Activated gamma-delta T cell treated with anti-CD3 and anti-CD28 coated beads, Interleukin-2, amount 50 U/mL, for 16 hours (primary cell): ENCODE results near the gene SOBP.

ENCODE experiments used
- DNase-seq: peaks from one replicate; pipeline ENCODE4 v3.0.0-alpha.2; 2020; ENCODE audit warnings: low read depth

SOBP gene

DNA sequence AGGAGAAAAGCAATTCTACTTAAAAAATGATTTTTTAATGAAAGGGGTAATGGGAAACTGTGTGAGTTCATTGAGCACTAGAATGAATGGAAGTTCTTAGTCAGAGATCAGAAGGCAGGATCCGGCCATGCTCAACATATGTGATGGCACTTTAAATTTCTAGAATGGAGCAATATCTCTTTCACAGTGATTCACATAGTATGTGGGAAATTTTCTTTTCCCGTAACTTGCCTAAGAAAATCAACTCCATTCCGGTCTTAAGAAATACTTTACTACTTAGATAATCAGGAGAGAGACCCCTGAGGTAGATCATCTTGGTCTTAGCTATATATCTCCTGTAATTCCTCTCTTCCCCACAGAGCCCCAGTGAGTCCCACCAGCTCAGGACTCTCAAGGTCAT, 202.4 kb downstream of the SOBP start:
- no peak for DNase-seq

DNA sequence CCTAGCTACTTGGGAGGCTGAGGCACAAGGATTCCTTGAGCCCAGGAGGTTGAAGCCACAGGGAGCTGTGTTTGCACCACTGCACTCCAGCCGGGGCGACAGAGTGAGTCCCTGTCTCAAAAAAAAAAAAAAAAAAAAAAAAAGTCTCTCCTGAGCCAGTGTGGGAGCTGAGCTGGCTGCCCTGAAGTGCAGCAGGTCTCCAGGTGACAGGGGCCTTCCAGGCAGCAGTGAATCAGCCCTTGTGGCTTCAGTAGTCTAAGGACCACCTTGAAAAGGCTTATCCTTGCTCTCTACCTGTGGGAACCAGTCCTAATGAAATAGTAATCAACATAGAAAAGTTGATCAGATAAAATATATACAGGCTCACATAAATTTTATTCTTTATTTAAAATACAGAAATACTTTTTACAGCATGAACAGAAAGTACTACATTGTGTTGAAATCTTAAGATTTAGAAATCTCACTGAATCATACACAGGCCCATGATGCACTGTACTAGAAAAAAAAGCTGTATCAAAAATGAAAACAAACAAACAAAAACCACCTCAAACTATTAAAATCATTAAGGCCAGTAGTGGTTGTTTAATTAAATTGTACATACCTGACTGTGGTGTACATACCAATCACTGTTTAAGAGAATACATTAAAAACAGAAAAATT, 205.3 kb downstream of the SOBP start:
- DNase-seq = no peak

DNA sequence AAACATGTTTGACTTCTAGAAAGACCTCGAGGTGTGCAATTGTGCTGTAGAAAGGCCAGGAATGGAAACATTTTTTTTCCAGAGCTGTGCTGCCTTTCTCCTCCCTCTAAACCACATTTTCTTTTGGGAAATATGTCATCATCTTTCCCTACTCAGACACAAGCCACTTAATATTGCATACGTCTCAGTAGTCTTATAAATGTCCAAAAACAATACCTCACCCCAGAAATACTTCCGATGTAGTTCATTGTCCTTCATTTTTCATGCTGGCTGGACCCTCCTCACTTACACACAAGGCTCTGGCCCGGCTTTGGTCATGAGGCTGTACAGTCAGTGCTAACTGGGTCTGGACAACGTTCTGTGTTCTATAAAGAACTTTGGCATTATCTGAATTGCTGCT, 207.8 kb downstream of the SOBP start:
- no peak for DNase-seq

DNA sequence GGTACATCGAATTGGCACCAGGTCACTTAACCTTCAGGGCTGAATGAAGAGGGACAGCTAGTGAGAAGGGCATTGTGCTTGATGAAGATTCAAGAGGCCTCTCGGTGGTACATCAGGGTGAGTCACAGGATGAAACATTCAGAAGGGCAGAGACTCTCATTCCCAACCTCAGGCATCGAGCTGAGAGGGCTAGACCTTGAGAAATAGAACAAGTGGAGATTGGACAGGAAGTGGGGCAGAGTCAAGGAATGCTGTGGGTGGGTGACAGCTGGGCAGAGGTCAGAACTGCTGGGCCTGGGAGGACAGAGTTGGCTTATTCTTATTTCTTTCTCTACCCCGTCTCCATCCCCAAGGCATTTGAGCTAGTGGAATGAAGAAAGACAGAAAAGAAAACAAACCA, 208.2 kb downstream of the SOBP start:
- DNase-seq = no peak

DNA sequence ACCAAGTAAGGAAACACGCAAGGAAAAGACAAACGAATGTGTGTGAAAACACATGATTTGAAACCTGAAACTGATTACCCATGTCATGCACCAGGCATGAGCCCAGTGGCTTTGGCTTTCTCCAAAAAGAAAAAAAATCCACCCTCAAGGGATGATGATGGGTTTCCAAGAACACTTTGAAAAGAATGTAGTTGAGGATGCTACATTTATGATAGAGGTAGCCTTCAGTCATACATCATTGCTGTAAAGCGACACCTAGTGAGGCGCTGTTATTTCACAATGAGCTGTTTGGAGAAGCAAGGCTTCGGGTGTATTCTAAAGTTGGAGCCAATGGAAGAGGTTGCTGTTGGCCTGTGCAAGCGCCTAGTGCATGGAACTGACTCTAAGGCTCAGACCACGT, 209.3 kb downstream of the SOBP start:
- no peak for DNase-seq

DNA sequence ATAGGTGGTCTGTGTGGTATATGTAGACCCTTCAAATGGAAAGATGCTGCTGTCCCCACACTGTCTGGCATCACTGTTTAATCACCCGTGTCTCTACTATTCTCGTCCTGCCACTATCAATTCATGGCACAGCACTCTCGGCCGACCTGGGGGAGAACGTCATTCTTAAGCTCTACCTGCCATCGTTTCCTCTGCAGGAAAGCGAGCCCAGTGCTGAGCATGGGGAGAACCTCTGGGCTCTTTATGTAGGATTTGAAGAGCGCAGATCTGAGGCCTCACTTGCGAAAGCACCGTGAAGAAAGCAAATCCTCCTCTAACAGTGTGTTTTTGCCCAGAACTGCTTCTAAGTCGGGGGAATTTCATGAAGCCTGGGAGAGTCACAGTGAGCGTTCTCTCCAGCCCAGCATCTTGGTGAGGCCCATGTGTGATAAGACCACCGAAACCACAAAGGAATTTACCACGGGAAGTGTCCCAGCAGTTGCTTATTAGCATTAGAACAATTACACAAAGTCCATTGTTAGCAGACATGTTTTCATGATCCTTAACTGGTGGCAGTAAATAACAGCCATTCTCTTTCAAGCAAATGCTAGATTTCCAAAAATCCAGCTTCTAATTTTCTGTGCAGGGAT, 209.9 kb downstream of the SOBP start:
- DNase-seq = no peak

DNA sequence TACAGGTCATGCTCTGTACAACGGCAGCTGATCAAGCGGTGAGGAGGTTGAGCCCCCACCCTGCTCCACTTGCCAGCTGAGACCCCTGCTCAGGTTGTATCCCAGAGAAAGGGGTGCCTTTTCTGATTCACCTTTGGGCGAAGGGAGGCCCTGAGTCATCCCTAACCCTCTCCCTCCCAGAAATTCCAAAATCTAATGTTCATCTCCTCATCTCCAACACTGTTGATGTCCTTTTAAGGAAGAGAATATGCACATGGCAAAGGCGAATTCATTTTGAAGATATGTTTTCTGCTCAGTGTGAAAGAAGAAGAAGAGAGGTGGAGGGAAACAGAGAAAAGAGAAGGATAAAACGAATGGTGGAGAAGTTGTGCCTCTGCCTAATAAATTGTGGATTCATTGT, 213.7 kb downstream of the SOBP start:
- DNase-seq = no peak

DNA sequence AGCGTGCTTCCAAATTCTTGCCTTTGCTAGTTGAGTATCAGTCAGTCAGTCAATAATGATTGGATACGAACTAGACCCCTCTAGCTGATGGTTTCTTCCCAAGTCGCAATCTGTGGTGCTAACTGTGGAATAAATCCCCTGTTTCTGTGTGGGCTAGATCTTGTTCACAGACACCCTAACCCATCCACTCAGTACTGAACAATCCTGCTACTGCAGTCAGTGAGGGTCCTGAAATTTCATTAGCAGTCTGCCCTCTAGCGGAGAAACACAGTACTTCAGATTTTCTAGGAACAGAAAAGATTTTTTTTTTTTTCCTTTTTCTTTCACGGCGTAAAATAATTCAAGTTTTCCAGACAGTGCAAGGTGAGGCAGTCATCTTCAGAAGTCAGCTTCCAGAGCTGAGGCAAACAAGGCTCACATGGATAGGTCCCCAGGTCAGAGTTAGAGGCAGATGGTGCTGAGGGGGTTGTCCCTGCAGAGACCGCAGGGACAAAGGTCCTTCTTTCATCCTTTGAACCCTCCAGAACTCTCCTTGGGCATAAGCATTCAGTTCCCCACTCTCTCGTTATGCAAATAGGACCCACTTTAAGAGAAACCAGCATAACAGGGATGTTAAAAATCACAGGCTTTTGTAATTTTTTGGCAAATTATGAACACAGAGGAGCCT, 214.6 kb downstream of the SOBP start:
- no peak for DNase-seq

DNA sequence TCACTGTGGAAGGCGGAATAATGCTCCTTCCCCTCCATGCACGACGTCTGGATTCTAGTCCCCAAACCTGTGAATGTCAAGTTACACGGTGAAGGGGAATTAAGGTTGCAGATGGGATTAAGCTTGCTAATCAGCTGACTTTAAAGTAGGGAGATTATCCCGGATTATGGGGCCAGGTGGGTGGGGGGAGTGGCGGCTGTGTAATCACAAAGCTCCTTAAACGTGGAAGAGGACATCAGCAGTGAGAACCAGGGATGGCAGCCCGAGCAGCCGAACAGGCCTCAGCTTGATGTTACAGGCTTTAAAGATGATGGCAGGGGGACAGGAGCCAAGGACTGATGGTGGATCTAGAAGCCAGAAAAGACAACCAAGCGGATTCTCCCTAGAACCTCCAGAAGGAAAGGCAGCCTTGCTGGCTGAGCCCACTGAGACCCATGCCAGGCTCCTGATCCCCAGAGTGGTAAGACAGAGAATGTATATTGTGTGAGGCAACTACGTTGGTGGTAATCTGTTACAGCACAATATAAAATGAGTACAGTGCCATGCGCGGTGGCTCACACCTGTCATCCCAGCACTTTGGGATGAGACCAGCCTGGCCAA, 216.7 kb downstream of the SOBP start:
- DNase-seq = no peak

DNA sequence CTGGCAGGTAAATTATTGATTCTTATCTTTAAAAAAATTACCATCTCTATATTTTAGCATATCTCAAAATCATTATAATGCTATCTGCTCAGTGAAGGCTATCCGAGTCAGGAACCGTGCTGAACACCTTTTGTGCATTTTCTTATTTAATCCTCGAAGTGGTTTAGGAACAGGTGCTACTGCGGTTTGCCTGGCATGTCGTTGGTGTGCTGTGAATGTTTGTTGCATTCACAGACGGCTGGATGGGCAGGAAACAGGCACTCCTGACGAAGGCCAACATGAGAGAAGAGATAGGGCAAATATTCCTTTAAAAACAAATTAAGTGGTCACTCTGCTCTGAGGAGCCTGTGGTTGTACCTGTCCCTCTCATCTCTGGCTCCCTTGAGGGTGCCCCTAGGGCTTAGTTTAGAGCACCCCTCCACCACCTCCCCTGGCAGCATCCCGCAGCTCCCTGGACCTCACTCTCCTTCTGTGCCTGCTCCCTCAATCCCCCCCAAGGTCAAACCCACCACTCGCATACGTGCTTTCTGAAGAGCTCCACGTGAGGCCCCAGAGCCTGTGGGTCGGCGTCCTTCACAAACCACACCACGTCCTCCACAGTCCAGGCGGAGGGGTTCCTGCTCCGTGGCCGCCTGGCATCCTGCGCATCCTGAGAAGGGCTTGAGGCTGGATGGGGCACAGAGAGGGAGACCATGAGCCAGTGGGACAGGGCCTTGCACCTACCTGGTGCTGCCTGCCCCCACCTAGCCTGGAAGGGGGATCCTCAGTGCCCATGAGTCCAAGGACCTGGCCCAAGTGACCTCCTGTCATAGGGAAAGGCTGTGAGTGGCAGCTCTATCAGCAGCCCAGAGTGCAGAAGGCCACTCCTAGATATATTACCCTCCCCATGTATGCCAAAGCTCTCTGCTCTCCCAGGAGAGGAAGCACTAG, 217.7 kb downstream of the SOBP start:
- DNase-seq = no peak

DNA sequence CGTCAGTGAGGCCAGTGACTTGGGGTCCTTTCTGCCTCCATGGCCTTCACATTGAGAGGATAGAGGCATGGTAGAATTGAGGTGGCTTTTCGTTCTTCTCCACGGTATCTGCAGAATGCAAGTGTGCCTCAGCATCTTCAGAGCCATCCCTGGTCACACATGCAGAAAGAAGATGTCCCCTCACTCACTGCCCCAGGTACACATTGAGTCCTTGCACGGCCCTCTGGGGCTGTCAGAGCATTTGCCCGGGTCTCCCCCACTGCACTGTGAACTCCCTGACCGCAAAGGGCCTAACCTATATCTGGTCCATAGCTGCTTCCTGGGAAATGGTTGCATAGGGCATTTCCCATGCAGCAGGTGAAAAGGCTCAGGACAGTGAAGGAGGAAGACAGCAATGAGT, 218.5 kb downstream of the SOBP start:
- DNase-seq = no peak

DNA sequence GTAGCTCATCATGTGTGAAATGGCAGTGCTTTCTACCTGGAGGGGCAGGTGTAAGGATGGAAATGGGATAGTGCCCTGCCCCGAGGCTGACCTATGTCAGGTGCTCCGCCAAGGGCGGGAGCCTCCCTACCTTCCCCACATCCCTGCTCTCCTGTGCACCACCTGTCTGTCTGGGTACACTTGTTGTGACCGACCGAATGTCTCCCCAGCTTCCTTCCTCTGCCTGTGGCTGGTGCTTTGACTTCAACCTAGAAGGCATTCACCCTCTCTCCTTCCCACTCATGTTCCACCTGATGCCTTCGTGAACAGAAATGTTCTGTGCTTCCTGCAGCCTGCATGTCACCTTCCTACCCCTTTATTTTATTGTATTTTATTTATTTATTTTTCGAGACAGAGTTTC, 219.4 kb downstream of the SOBP start:
- no peak for DNase-seq
